ENCODE results near the gene HACD2. TPM values are rescaled to one million over a fixed set of nuclear protein-coding genes. Genes with fewer than 3 reads are reported as not detected.

Gene HACD2
- total and polyA plus RNA-seq, 8 donors: 5.3 to 36.0 (median 14.4) TPM

GRCh38 chr3:123508178-123508577 lies 76.7 kb downstream of the HACD2 start:
- Histone ChIP-seq H3K4me1 (peaks cover 0 to 6% (median 0%) of the 10 kb centered on the region in 4 donors), H3K27me3 (no peaks in the 10 kb centered on the region), H3K27ac (no peak overlapping the region), H3K4me3 (no peak overlapping the region), H3K36me3 (peaks cover 0 to 30% (median 18%) of the 10 kb centered on the region in 4 donors), H3K9me3 (no peaks in the 10 kb centered on the region)
- intact Hi-C loops (cut with DNase I; ENCODE audit: low total_unique reads): no loop called here
- 61 to 93% (median 91%) methylated on average over 6 of the region's 6 CpGs for WGBS, 5 donors
- DNase-seq: no peak
- TF ChIP-seq EP300 (IDR thresholded peaks at IDR 0.05): no peak
- TF ChIP-seq CTCF (IDR thresholded peaks at IDR 0.05): no peak
- TF ChIP-seq POLR2AphosphoS5 (IDR thresholded peaks at IDR 0.05): no peak
- TF ChIP-seq POLR2A (IDR thresholded peaks at IDR 0.05): no peak

- Histone ChIP-seq H3K4me1 (peaks cover 0 to 6% (median 0%) of the 10 kb centered on the region in 4 donors), H3K27ac (no peak overlapping the region), H3K27me3 (no peaks in the 10 kb centered on the region), H3K4me3 (no peak overlapping the region), H3K36me3 (peaks cover 3 to 21% (median 13%) of the 10 kb centered on the region in 4 donors), H3K9me3 (no peaks in the 10 kb centered on the region)
- WGBS, 5 donors: 87 to 99% (median 98%) methylated on average over 6 of the region's 6 CpGs
- intact Hi-C loops (cut with DNase I; ENCODE audit: low total_unique reads): no loop called here
- no peak for DNase-seq
- no peak for TF ChIP-seq EP300 (IDR thresholded peaks at IDR 0.05)
- no peak for TF ChIP-seq CTCF (IDR thresholded peaks at IDR 0.05)
- no peak for TF ChIP-seq POLR2AphosphoS5 (IDR thresholded peaks at IDR 0.05)
- TF ChIP-seq POLR2A (IDR thresholded peaks at IDR 0.05): no peak
These were observed 79.0 kb downstream of the HACD2 start for GRCh38 chr3:123505820-123506219.

- peaks cover 0 to 11% (median 0%) of the 10 kb centered on the region in 4 donors for H3K4me1 ChIP-seq
- WGBS, 5 donors: 96 to 98% (median 98%) methylated on average over 3 of the region's 3 CpGs
- intact Hi-C loops (cut with DNase I; ENCODE audit: low total_unique reads): no loop called here
- TF ChIP-seq CTCF (IDR thresholded peaks at IDR 0.05) (no peak), POLR2AphosphoS5 (IDR thresholded peaks at IDR 0.05) (no peak), EP300 (IDR thresholded peaks at IDR 0.05) (no peak), POLR2A (IDR thresholded peaks at IDR 0.05) (no peak)
- no peak overlapping the region for H3K27ac ChIP-seq
- no peaks in the 10 kb centered on the region for H3K27me3 ChIP-seq
- H3K4me3 ChIP-seq: no peak overlapping the region
- peaks cover 3 to 44% (median 26%) of the 10 kb centered on the region in 4 donors for H3K36me3 ChIP-seq
- no peak for DNase-seq
- no peaks in the 10 kb centered on the region for H3K9me3 ChIP-seq
These were observed 81.7 kb downstream of the HACD2 start for GRCh38 chr3:123503203-123503602.

GRCh38 chr3:123499322-123499721 lies 85.5 kb downstream of the HACD2 start:
- Histone ChIP-seq H3K27me3 (no peaks in the 10 kb centered on the region), H3K4me3 (no peak overlapping the region), H3K4me1 (peaks cover 0 to 18% (median 0%) of the 10 kb centered on the region in 4 donors), H3K36me3 (peaks cover 3 to 72% (median 40%) of the 10 kb centered on the region in 4 donors), H3K9me3 (no peaks in the 10 kb centered on the region), H3K27ac (no peak overlapping the region)
- 71 to 94% (median 87%) methylated on average over 3 of the region's 3 CpGs for WGBS, 5 donors
- intact Hi-C loops (cut with DNase I; ENCODE audit: low total_unique reads): no loop called here
- no peak for TF ChIP-seq EP300 (IDR thresholded peaks at IDR 0.05)
- no peak for TF ChIP-seq POLR2A (IDR thresholded peaks at IDR 0.05)
- TF ChIP-seq POLR2AphosphoS5 (IDR thresholded peaks at IDR 0.05): peak in 1 of 3 donors; percentile 19
- TF ChIP-seq CTCF (IDR thresholded peaks at IDR 0.05): no peak
- DNase-seq: peak in 1 of 2 donors; percentile 23

Data from stomach (tissue), 9 donors.